GM21825 (cell line): ENCODE results near the gene RTBDN.

Experiments
- ATAC-seq: cut with Tn5 transposase; IDR thresholded peaks from one replicate; pipeline ENCODE4 v1.9.1; 2021; ENCODE audit warnings: mild to moderate bottlenecking, moderate library complexity; ENCODE audit not compliant: unreplicated experiment

The RTBDN gene

DNA sequence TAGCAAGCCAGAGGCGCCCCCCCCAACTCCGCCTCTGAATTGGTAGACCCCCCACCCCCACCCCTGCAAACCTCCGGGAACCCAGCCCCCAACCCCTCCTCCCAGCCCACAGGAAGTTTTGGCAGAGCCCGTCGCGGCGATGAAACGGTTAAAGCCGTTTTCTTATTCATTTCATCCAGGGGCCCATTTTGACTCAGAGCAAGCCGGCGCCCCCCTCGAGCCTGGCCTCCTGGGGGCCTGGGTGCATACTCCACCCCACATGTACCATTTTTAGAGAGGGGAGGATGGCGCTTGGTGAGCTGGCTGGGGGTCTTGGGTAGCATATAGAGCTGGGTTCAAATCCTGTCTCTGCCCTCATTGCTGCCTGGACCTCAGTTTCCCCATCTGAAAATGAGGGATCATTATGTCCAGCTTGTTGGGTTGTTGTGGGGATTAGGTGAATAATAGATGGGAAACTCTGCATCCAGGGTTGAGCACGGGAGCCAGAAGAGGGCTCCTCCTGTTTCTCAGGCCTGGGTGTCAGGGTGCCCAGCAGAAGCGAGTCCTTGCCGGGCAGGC is 51.0 kb downstream of the RTBDN start:
- ATAC-seq, result no peak

DNA sequence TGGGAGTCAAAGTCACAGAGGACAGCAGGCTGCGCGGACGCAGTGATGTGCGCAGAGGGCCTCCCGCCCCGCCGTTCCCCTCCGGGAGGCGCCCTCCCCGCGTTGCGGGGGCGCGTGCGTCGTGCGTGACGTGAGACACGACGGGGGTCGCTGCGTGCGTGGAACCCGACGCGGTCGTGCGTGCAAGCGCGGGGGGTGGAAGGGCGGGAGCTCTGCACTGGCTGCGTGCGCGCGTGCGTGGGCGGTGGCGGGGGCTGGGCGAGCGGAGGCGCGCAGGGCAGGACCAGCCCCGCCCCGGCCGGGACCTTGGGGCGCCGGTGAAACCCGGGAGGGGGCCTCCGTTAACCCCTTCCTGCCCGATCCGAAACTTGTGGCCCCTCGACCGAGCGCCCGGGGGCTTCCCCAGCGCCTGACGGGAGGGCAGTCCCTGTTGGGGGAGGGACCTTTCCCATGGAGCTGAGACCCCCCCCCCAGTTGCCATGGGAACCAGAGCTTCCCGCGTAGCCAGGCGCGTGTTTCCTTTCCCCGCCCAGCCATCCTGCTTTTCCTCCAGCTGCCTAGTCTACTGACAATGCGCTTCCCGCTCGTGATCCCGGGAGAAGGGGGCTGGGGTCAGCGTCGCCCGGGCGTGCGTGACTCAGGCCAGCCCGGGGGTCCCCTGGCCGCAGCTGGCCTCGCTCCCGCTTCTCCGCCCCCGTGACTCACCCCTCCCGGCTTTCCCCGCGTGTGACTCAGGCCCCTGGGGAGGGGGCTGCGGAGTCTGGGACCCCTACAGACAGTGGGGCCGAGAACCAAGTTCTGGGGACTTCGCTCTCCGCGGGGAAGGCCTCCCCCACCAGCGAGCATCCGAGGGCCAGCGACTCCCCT is 51.7 kb downstream of the RTBDN start:
- no peak for ATAC-seq

DNA sequence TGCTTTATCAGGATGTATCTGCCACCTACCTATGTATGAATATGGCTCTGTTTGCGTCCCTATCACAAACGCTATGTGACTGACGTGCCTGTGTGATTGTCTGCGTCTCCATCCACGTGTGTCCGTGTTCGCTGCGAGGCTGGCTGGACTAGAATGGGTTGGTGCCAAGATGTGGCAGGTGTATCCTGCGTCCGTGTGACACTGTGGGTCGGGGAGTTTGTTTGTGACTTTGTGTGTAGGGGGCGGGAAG is 52.3 kb downstream of the RTBDN start:
- ATAC-seq, result no peak

DNA sequence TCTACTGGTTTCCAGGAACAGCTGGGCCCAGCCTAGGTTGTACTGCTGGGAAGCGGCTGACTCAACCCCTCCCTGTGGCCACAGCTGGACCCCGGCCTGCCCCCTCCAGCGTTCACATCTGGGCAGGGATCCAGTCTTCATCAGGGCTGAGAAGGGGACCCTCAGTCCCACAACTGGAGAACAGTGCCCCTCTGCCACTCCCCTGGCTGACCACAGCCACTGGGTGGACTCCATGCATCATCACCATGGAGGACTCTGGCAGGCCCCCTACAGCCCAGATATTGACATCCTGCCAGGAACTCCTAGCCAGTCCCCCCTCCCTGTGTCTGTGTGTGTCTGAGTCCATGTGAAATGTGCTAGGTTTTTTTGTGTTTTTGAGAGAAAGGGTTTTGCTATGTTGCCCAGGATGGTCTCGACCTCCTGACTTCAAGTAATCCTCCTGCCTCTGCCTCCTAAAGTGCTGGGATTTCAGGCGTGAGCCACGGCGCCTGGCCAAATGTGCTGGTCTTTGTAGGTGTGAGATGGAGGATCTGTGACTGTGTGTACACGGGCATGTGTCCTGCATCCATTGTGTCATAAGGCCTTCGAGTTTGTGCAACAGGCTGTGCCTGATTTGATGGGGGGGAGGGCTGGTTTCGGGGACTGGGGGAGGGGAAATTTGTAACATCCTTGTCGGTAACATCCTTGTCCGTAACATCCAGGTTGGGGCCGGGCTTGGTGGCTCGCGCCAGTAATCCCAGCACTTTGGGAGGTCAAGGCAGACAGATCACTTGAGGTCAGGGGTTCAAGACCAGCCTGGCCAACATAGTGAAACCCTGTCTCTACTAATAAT is 55.0 kb downstream of the RTBDN start:
- no peak for ATAC-seq

DNA sequence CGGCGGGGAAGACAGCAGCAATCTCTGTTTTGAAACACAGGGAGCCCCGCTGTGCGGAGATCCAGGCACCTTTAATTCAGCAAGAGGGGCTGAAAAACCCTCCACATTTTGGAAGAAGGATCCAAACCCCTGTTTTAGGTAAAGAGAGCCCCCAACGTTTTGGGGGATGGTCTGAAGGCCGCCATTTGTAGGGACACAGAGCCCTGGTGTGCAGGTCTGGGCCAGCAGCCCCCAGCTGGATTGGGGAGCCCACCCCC is 55.5 kb downstream of the RTBDN start:
- ATAC-seq, result no peak

DNA sequence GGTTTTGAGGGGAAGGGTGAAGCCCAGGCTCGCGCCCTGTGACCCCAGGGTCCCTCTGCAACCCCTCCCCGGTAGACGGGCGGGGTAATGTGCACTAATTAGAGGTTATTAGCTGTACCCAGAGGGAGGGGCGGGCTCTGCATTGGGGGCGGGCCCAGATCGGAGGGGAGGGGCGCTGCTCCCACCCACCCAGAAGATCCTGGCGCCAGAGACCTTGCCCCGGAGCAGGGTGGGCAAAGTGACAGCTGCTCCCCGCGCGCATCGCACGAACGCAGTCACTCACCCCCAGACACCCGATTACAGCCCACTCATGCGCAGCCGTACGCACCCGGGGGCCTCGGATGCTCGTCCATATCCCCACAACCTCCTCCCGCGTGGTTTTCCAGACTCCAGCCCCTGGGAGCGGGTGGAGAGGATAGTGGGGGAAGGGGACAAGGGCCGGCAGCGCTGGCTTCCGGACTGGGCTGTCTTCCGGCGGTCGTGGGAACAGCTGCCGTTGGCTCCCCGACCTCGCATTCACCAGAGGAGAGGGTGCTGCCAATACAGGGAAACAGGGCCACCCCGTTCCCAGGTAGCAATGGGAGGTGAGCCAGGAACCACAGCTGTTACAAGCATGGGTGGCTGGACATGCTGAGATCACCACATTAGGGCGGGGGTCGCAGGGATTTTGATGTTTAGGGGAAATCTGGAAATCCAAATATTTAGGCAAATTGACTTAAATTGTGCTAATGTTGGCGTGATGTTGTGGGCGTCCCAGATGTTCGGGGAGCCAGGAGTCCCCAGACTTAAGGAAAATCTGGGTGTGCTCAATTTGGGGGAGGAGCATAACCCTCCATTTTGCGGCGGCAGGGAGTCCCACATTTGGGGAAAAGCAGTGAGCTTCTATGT is 56.1 kb downstream of the RTBDN start:
- ATAC-seq, result no peak

DNA sequence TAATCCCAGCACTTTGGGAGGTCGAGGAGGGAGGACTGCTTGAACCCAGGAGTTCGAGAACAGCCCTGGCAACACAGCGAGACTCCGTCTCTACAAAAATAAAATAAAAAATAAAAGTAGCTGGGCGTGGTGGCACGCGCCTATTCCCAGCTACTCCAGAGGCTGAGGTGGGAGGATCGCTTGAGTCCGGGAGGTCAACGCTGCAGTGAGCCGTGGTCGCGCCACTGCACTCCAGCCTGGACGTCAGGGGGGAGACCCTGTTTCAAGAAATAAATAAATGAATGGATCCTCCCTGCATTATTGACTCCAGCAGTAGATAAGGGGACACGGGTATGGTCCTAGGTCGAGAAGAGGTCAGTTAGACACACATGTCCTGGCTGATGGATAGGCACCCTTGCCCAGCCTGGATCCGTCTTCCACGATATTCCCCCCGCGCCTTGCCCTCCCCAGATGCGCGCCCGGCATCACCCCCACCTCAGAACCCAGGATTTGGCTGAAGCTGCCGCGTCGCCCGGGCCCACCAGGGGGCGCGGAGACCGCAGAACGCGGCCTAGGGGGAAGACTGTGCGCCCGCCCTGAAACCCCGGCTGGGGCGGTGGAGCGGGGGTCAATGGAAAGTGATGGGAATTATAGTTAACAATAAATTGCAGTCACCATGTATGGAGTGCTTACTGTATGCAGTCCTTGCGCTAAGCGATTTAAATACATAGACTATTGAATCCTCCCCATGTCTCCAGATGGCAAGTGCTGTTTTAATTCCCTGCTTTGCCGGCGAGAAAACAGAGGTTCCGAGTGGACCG is 57.0 kb downstream of the RTBDN start:
- ATAC-seq, result no peak
